Mesenteric fat pad (tissue), 1 donor: Measurements from ENCODE around the gene PTPRF. TPM values are rescaled to one million over a fixed set of nuclear protein-coding genes. Genes with fewer than 3 reads are reported as not detected.

ENCODE experiments used
- DNase-seq: peaks from one replicate; pipeline ENCODE4 v3.0.0-alpha.2; 2020; ENCODE audit warnings: low spot score
- total RNA-seq: library from RNA; stranded (reverse); fragmentation: NEBNext Ultra II Directional; extraction: Animal tissue kit (Norgen Biotek cat#: 25700); gene quantifications from one replicate; pipeline ENCODE4 v1.2.1, GENCODE V29; 2021
- donor health status: DM: yes; HTN: yes; CAD: no.

PTPRF gene
- total RNA-seq, 1 donor from 2014 or later = 270 TPM

- DNase-seq = no peak
These were observed 69.6 kb downstream of the PTPRF start for GRCh38 chr1:43600033-43601020.

- no peak for DNase-seq
These were observed 72.3 kb downstream of the PTPRF start for GRCh38 chr1:43602990-43603389.

GRCh38 chr1:43604192-43604591, 73.5 kb downstream of the PTPRF start:
- no peak for DNase-seq

GRCh38 chr1:43605157-43605556, 74.5 kb downstream of the PTPRF start:
- no peak for DNase-seq

GRCh38 chr1:43605766-43606165, 75.1 kb downstream of the PTPRF start:
- no peak for DNase-seq

GRCh38 chr1:43606624-43607023, 75.9 kb downstream of the PTPRF start:
- DNase-seq = no peak

GRCh38 chr1:43608827-43609226, 78.1 kb downstream of the PTPRF start:
- DNase-seq = no peak

- DNase-seq = no peak
These were observed 79.7 kb downstream of the PTPRF start for GRCh38 chr1:43610339-43610738.

- DNase-seq = no peak
These were observed 81.3 kb downstream of the PTPRF start for GRCh38 chr1:43611950-43612349.

GRCh38 chr1:43612406-43612805, 81.7 kb downstream of the PTPRF start:
- DNase-seq = no peak

- no peak for DNase-seq
These were observed 82.6 kb downstream of the PTPRF start for GRCh38 chr1:43613075-43613942.

GRCh38 chr1:43614211-43614610, 83.5 kb downstream of the PTPRF start:
- DNase-seq = no peak

- DNase-seq = no peak
These were observed 84.2 kb downstream of the PTPRF start for GRCh38 chr1:43614891-43615290.

GRCh38 chr1:43616383-43616782, 85.7 kb downstream of the PTPRF start:
- no peak for DNase-seq

GRCh38 chr1:43617011-43617410, 86.3 kb downstream of the PTPRF start:
- no peak for DNase-seq

- no peak for DNase-seq
These were observed 87.0 kb downstream of the PTPRF start for GRCh38 chr1:43617668-43618067.

GRCh38 chr1:43618521-43619313, 88.0 kb downstream of the PTPRF start:
- no peak for DNase-seq

GRCh38 chr1:43619314-43619790, 88.7 kb downstream of the PTPRF start:
- DNase-seq = no peak

- DNase-seq = no peak
These were observed 89.6 kb downstream of the PTPRF start for GRCh38 chr1:43619996-43620920.

- no peak for DNase-seq
These were observed 90.3 kb downstream of the PTPRF start for GRCh38 chr1:43620956-43621355.
